ENCODE data around the gene HOXA1.

DNA sequence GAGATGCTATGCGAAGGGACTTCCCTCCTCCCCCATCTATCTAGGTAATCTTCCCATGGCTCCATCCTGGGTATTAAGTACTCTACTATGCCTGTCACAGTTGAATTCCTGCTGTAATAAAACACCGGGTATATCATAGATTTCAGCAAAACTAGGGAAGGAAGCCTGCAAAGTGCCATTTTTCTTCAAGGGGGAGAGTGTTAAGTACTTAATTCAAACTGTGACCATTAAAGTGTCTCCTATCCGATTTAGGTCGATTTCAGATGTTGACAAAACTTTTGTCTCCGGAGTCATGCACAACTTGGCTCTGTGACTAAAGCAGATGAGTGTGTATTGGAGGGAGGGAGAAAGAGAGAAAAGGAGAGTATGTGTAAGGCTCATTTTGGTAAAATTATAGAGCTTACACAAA is 30.2 kb upstream of the HOXA1 start:
- TF ChIP-seq, protein P1, sequence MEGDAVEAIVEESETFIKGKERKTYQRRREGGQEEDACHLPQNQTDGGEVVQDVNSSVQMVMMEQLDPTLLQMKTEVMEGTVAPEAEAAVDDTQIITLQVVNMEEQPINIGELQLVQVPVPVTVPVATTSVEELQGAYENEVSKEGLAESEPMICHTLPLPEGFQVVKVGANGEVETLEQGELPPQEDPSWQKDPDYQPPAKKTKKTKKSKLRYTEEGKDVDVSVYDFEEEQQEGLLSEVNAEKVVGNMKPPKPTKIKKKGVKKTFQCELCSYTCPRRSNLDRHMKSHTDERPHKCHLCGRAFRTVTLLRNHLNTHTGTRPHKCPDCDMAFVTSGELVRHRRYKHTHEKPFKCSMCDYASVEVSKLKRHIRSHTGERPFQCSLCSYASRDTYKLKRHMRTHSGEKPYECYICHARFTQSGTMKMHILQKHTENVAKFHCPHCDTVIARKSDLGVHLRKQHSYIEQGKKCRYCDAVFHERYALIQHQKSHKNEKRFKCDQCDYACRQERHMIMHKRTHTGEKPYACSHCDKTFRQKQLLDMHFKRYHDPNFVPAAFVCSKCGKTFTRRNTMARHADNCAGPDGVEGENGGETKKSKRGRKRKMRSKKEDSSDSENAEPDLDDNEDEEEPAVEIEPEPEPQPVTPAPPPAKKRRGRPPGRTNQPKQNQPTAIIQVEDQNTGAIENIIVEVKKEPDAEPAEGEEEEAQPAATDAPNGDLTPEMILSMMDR (conservative IDR thresholded peaks at IDR 0.05 in 1 of 2, IDR thresholded peaks at IDR 0.05 in 1 of 2; ENCODE audit: extremely low read depth in 1 of 2, insufficient read depth in 1 of 2, low read depth in 1 of 2, low read length in 2 of 2) = no peak
- TF ChIP-seq EZH2 (IDR thresholded peaks at IDR 0.05; ENCODE audit: borderline replicate concordance, low read length) = no peak

Measured in mammary epithelial cell (primary cell).